Esophagus muscularis mucosa (tissue), 4 donors: ENCODE measurements around the gene NPHP1.
A peak's percentile ranks its signal among the peaks of the same experiment; 100 is the strongest.

Experiments used
- CTCF ChIP-seq, 3 experiments: fragments of 200-600 bp in 2 of 3; fragments of 450-650 bp in 1 of 3; sonication (generic) in 2 of 3; IDR thresholded peaks; one replicate each; pipeline ENCODE4 v1.5.1; 2017 to 2019; ENCODE audit warnings: antibody characterized with exemption in 3 of 3, mild to moderate bottlenecking in 2 of 3, moderate library complexity in 1 of 3
- EP300 ChIP-seq: sonication (generic); formaldehyde crosslinking; IDR thresholded peaks from one replicate; pipeline ENCODE4 v1.6.1; 2017; ENCODE audit warnings: antibody characterized with exemption
- POLR2A ChIP-seq: fragments of 450-650 bp; IDR thresholded peaks from one replicate; pipeline ENCODE4 v1.6.1; 2017; ENCODE audit warnings: antibody characterized with exemption, moderate library complexity, mild to moderate bottlenecking, low read depth

GRCh38 chr2:110157153-110157793, 47.5 kb downstream of the NPHP1 start:
- no peak for TF ChIP-seq EP300
- peak; percentile 69 to 76 (median 73) for TF ChIP-seq CTCF (IDR thresholded peaks at IDR 0.05)
- TF ChIP-seq POLR2A = no peak
